Stimulated activated CD8-positive, alpha-beta memory T cell treated with anti-CD3 and anti-CD28 coated beads, Interleukin-4, amount 100 ng/mL, for 1 hour (primary cell): ENCODE data around the gene C13orf46.
"Not testable (repeated sequence)": the region's sequence is repeated elsewhere in the genome, so short reads cannot be mapped to it uniquely, and the experiment has no call there.

ENCODE experiments used
- DNase-seq, 2 donors: peaks; one replicate each; pipeline ENCODE4 v3.0.0-alpha.2; 2020; ENCODE audit warnings: low read depth in 2 of 2, low spot score in 1 of 2

Gene C13orf46

GRCh38 chr13:113926301-113926761 is 47.5 kb downstream of the C13orf46 start:
- no peak for DNase-seq

GRCh38 chr13:113924184-113924901 is 49.5 kb downstream of the C13orf46 start:
- DNase-seq: no peak

GRCh38 chr13:113923376-113924063 is 50.4 kb downstream of the C13orf46 start:
- DNase-seq: no peak

- no peak for DNase-seq
Observed at GRCh38 chr13:113922412-113923118, 51.3 kb downstream of the C13orf46 start.

GRCh38 chr13:113921763-113922162 is 52.1 kb downstream of the C13orf46 start:
- DNase-seq: no peak

- no peak for DNase-seq
Observed at GRCh38 chr13:113920606-113921286, 53.1 kb downstream of the C13orf46 start.

GRCh38 chr13:113919761-113920559 is 53.9 kb downstream of the C13orf46 start:
- no peak for DNase-seq

- no peak for DNase-seq
Observed at GRCh38 chr13:113918981-113919701, 54.7 kb downstream of the C13orf46 start.

- DNase-seq: no peak
Observed at GRCh38 chr13:113918580-113918979, 55.3 kb downstream of the C13orf46 start.

- no peak for DNase-seq
Observed at GRCh38 chr13:113917594-113918371, 56.1 kb downstream of the C13orf46 start.

GRCh38 chr13:113917096-113917495 is 56.8 kb downstream of the C13orf46 start:
- no peak for DNase-seq

GRCh38 chr13:113916330-113916815 is 57.5 kb downstream of the C13orf46 start:
- no peak for DNase-seq

- no peak for DNase-seq
Observed at GRCh38 chr13:113915786-113916329, 58.0 kb downstream of the C13orf46 start.

- no peak for DNase-seq
Observed at GRCh38 chr13:113915012-113915763, 58.7 kb downstream of the C13orf46 start.

- DNase-seq: no peak
Observed at GRCh38 chr13:113914333-113915011, 59.4 kb downstream of the C13orf46 start.

GRCh38 chr13:113913838-113914237 is 60.0 kb downstream of the C13orf46 start:
- DNase-seq: not testable (repeated sequence)

- DNase-seq: not testable (repeated sequence)
Observed at GRCh38 chr13:113913408-113913807, 60.5 kb downstream of the C13orf46 start.
